Measurements from ENCODE around the gene CNNM4.

DNA sequence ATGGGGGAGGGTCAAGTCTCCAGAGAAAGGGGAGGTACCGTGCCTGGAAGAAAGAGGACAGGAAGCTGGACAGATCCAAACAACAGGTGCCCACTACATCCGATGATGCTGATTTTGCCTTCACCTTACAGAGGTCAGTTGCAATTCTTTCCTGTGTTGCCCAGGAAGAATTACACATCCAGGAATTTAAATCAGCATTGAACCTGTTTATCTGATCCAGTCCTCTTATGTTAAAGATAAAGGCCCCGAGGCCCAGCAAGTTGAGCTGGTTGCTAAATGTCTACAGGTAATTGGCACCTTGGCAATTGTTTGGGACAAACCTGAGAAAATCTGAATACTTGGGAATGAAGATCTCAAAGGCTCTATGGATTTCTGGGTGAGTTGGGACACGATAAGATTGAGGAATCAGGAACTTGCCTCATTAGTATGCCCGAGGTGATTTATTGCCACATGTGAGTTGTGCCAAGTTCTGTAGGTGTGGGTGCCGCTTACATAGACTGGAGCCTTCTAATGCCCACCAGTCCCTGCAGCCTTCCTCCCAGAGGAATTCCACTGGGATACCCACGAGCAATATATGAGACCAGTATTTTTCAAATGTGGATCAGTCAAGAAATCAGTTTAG, 6.9 kb upstream of the CNNM4 start:
- TF ChIP-seq CTCF (IDR thresholded peaks at IDR 0.05) (no peak), EZH2 (IDR thresholded peaks at IDR 0.05) (no peak), EZH2phosphoT487 (IDR thresholded peaks at IDR 0.05) (no peak)
